ENCODE measurements around the gene ITGB2. TPM values are rescaled to one million over a fixed set of nuclear protein-coding genes. Genes with fewer than 3 reads are reported as not detected.

ITGB2 gene
- polyA plus RNA-seq, 3 donors from 2014 or later: 1,416 to 2,161 (median 1,452) TPM

- Mint-ChIP-seq H3K27ac (no peak overlapping the region), H3K4me1 (peaks cover 9 to 13% of the 10 kb centered on the region in 2 donors), H3K4me3 (no peak overlapping the region), H3K36me3 (peaks cover 4 to 34% (median 34%) of the 10 kb centered on the region in 3 donors), H3K9me3 (no peaks in the 10 kb centered on the region), H3K27me3 (ENCODE audit: low read depth in 3 of 3) (peaks cover 0 to 5% (median 2%) of the 10 kb centered on the region in 3 donors)
- no peak for DNase-seq
Measured at GRCh38 chr21:44959376-44960091, 38.8 kb upstream of the ITGB2 start.

- peaks cover 2 to 3% of the 10 kb centered on the region in 2 donors for H3K4me1 Mint-ChIP-seq
Measured at GRCh38 chr21:44958471-44959191, 37.9 kb upstream of the ITGB2 start.

GRCh38 chr21:44957901-44958451, 37.3 kb upstream of the ITGB2 start:
- Mint-ChIP-seq H3K36me3 (peaks cover 4 to 34% (median 34%) of the 10 kb centered on the region in 3 donors), H3K9me3 (no peaks in the 10 kb centered on the region)

More at GRCh38 chr21:44958471-44959191, 37.9 kb upstream of the ITGB2 start:
- peaks cover 4 to 34% (median 34%) of the 10 kb centered on the region in 3 donors for H3K36me3 Mint-ChIP-seq
- no peak overlapping the region for H3K4me3 Mint-ChIP-seq
- H3K27me3 Mint-ChIP-seq (ENCODE audit: low read depth in 3 of 3): peaks cover 0 to 5% (median 2%) of the 10 kb centered on the region in 3 donors
- H3K9me3 Mint-ChIP-seq: no peaks in the 10 kb centered on the region
- H3K27ac Mint-ChIP-seq: no peak overlapping the region
- no peak for DNase-seq

GRCh38 chr21:44957047-44957831, 36.5 kb upstream of the ITGB2 start:
- H3K9me3 Mint-ChIP-seq: no peaks in the 10 kb centered on the region
- no peak overlapping the region for H3K4me3 Mint-ChIP-seq
- H3K36me3 Mint-ChIP-seq: peaks cover under 1 to 30% (median 28%) of the 10 kb centered on the region in 3 donors
- DNase-seq: no peak
- H3K27me3 Mint-ChIP-seq (ENCODE audit: low read depth in 3 of 3): peaks cover 0 to 2% (median 0%) of the 10 kb centered on the region in 3 donors
- H3K4me1 Mint-ChIP-seq: peaks cover 0 to 1% of the 10 kb centered on the region in 2 donors
- H3K27ac Mint-ChIP-seq: peak overlapping the region in 1 of 6 donors; percentile 45

More at GRCh38 chr21:44957901-44958451, 37.3 kb upstream of the ITGB2 start:
- Mint-ChIP-seq H3K4me3 (no peak overlapping the region), H3K4me1 (no peaks in the 10 kb centered on the region), H3K27ac (no peak overlapping the region), H3K27me3 (ENCODE audit: low read depth in 3 of 3) (peaks cover 0 to 2% (median 0%) of the 10 kb centered on the region in 3 donors)
- DNase-seq: no peak

GRCh38 chr21:44956356-44957046, 35.8 kb upstream of the ITGB2 start:
- Mint-ChIP-seq H3K36me3 (peaks cover 0 to 23% (median 23%) of the 10 kb centered on the region in 3 donors), H3K4me1 (peaks cover 0 to 1% of the 10 kb centered on the region in 2 donors), H3K4me3 (no peak overlapping the region), H3K27ac (peak overlapping the region in 1 of 6 donors; percentile 34), H3K9me3 (no peaks in the 10 kb centered on the region), H3K27me3 (ENCODE audit: low read depth in 3 of 3) (peaks cover 0 to 2% (median 1%) of the 10 kb centered on the region in 3 donors)
- DNase-seq: no peak

GRCh38 chr21:44955798-44956175, 35.1 kb upstream of the ITGB2 start:
- Mint-ChIP-seq H3K36me3 (peaks cover 0 to 17% (median 15%) of the 10 kb centered on the region in 3 donors), H3K27ac (peak overlapping the region in 2 of 6 donors; percentile 34 to 44), H3K4me1 (peaks cover 0 to 1% of the 10 kb centered on the region in 2 donors), H3K4me3 (no peak overlapping the region), H3K27me3 (ENCODE audit: low read depth in 3 of 3) (peaks cover 0 to 2% (median 1%) of the 10 kb centered on the region in 3 donors), H3K9me3 (no peaks in the 10 kb centered on the region)
- DNase-seq: no peak

- no peaks in the 10 kb centered on the region for H3K9me3 Mint-ChIP-seq
- peaks cover 0 to 1% of the 10 kb centered on the region in 2 donors for H3K4me1 Mint-ChIP-seq
- no peak for DNase-seq
- H3K27ac Mint-ChIP-seq: no peak overlapping the region
- peaks cover 0 to 2% (median 1%) of the 10 kb centered on the region in 3 donors for H3K27me3 Mint-ChIP-seq (ENCODE audit: low read depth in 3 of 3)
- H3K4me3 Mint-ChIP-seq: no peak overlapping the region
- H3K36me3 Mint-ChIP-seq: peaks cover 0 to 14% (median 14%) of the 10 kb centered on the region in 3 donors
Measured at GRCh38 chr21:44955141-44955797, 34.6 kb upstream of the ITGB2 start.

- DNase-seq: no peak
- H3K27me3 Mint-ChIP-seq (ENCODE audit: low read depth in 3 of 3): peaks cover 0 to 2% (median 1%) of the 10 kb centered on the region in 3 donors
- H3K36me3 Mint-ChIP-seq: peaks cover 0 to 14% (median 14%) of the 10 kb centered on the region in 3 donors
- no peak overlapping the region for H3K27ac Mint-ChIP-seq
- peaks cover 6% of the 10 kb centered on the region in 2 donors for H3K4me1 Mint-ChIP-seq
- no peak overlapping the region for H3K4me3 Mint-ChIP-seq
- no peaks in the 10 kb centered on the region for H3K9me3 Mint-ChIP-seq
Measured at GRCh38 chr21:44954281-44954771, 33.6 kb upstream of the ITGB2 start.

- DNase-seq: no peak
- Mint-ChIP-seq H3K36me3 (peaks cover 0 to 14% (median 11%) of the 10 kb centered on the region in 3 donors), H3K4me1 (peaks cover 6% of the 10 kb centered on the region in 2 donors), H3K27me3 (ENCODE audit: low read depth in 3 of 3) (peaks cover 0 to 2% (median 1%) of the 10 kb centered on the region in 3 donors), H3K9me3 (no peaks in the 10 kb centered on the region), H3K4me3 (no peak overlapping the region), H3K27ac (no peak overlapping the region)
Measured at GRCh38 chr21:44953628-44954021, 32.9 kb upstream of the ITGB2 start.

GRCh38 chr21:44952929-44953627, 32.4 kb upstream of the ITGB2 start:
- DNase-seq: no peak
- Mint-ChIP-seq H3K27me3 (ENCODE audit: low read depth in 3 of 3) (peaks cover 0 to 2% (median 1%) of the 10 kb centered on the region in 3 donors), H3K4me1 (peaks cover 6% of the 10 kb centered on the region in 2 donors), H3K9me3 (no peaks in the 10 kb centered on the region), H3K36me3 (peaks cover 0 to 14% (median 11%) of the 10 kb centered on the region in 3 donors), H3K4me3 (no peak overlapping the region), H3K27ac (no peak overlapping the region)

GRCh38 chr21:44952116-44952928, 31.6 kb upstream of the ITGB2 start:
- peaks cover 0 to 10% (median 6%) of the 10 kb centered on the region in 3 donors for H3K36me3 Mint-ChIP-seq
- peaks cover 6% of the 10 kb centered on the region in 2 donors for H3K4me1 Mint-ChIP-seq
- no peak overlapping the region for H3K27ac Mint-ChIP-seq
- no peaks in the 10 kb centered on the region for H3K9me3 Mint-ChIP-seq
- no peak overlapping the region for H3K4me3 Mint-ChIP-seq
- H3K27me3 Mint-ChIP-seq (ENCODE audit: low read depth in 3 of 3): peaks cover 0 to 1% (median 0%) of the 10 kb centered on the region in 3 donors
- no peak for DNase-seq

Data from immature natural killer cell (primary cell).